OCI-M2 (cell line): ENCODE data around the gene OPRL1.

Experiments used
- DNase-seq: peaks from one replicate; lab custom pipeline; 2025; ENCODE audit not compliant: unreplicated experiment; lab: John Stamatoyannopoulos, UW

The OPRL1 gene

GRCh38 chr20:64101731-64102621 is 22.1 kb downstream of the OPRL1 start:
- peak; percentile 34 for DNase-seq

GRCh38 chr20:64102647-64103354 is 22.9 kb downstream of the OPRL1 start:
- no peak for DNase-seq

GRCh38 chr20:64103871-64104666 is 24.2 kb downstream of the OPRL1 start:
- DNase-seq, result no peak

- DNase-seq, result no peak
These were observed 25.0 kb downstream of the OPRL1 start for GRCh38 chr20:64104667-64105451.

GRCh38 chr20:64105846-64106434 is 26.1 kb downstream of the OPRL1 start:
- DNase-seq, result no peak

GRCh38 chr20:64106435-64106961 is 26.6 kb downstream of the OPRL1 start:
- no peak for DNase-seq

GRCh38 chr20:64106981-64107735 is 27.3 kb downstream of the OPRL1 start, which contains the start of gene NPBWR2:
Gene NPBWR2, minus strand, starts transcription at chr20:64107565. Its CDS starts 734 bp downstream, at chr20:64106831.
- no peak for DNase-seq

- DNase-seq, result no peak
These were observed 28.0 kb downstream of the OPRL1 start for GRCh38 chr20:64107736-64108457.

- no peak for DNase-seq
These were observed 29.1 kb downstream of the OPRL1 start for GRCh38 chr20:64108731-64109681.

- DNase-seq, result no peak
These were observed 30.0 kb downstream of the OPRL1 start for GRCh38 chr20:64109831-64110391.

GRCh38 chr20:64110411-64111068 is 30.7 kb downstream of the OPRL1 start:
- no peak for DNase-seq

- DNase-seq, result no peak
These were observed 32.2 kb downstream of the OPRL1 start for GRCh38 chr20:64111841-64112641.

- no peak for DNase-seq
These were observed 33.0 kb downstream of the OPRL1 start for GRCh38 chr20:64112691-64113443.

- DNase-seq, result no peak
These were observed 33.5 kb downstream of the OPRL1 start for GRCh38 chr20:64113444-64113775.

- DNase-seq, result no peak
These were observed 34.0 kb downstream of the OPRL1 start for GRCh38 chr20:64113796-64114355.
